ENCODE results near the gene EMX2.

- no peak for TF ChIP-seq CTCF (IDR thresholded peaks at IDR 0.05; ENCODE audit: insufficient read depth, low read length, poor library complexity, severe bottlenecking)
- TF ChIP-seq EZH2phosphoT487 (conservative IDR thresholded peaks at IDR 0.05; ENCODE audit: low read length), result no peak
These were observed 39.4 kb downstream of the EMX2 start for GRCh38 chr10:117581961-117582360.
